Superior temporal gyrus (tissue), 1 donor: Measurements from ENCODE around the gene ZNF862.

Source experiments
- DNase-seq: peaks from one replicate; pipeline ENCODE4 v3.0.0-alpha.2; 2016; ENCODE audit errors: extremely low spot score

ZNF862 gene

GRCh38 chr7:149838224-149838991 lies at the start of gene ZNF862:
Gene ZNF862, plus strand, starts transcription at chr7:149838375. Its CDS starts 237 bp downstream, at chr7:149838612.
- peak; percentile 98 for DNase-seq

GRCh38 chr7:149789101-149789500 lies 49.1 kb upstream of the ZNF862 start:
- DNase-seq: no peak

- DNase-seq: no peak
These were observed 48.0 kb upstream of the ZNF862 start for GRCh38 chr7:149790146-149790548.

GRCh38 chr7:149790754-149791360 lies 47.3 kb upstream of the ZNF862 start:
- no peak for DNase-seq

- no peak for DNase-seq
These were observed 46.6 kb upstream of the ZNF862 start for GRCh38 chr7:149791411-149792219.

- DNase-seq: no peak
These were observed 46.0 kb upstream of the ZNF862 start for GRCh38 chr7:149792220-149792595.

GRCh38 chr7:149793261-149793660 lies 44.9 kb upstream of the ZNF862 start:
- no peak for DNase-seq

- DNase-seq: no peak
These were observed 43.5 kb upstream of the ZNF862 start for GRCh38 chr7:149794661-149795060.

GRCh38 chr7:149795126-149795525 lies 43.0 kb upstream of the ZNF862 start:
- DNase-seq: no peak

- DNase-seq: no peak
These were observed 41.8 kb upstream of the ZNF862 start for GRCh38 chr7:149796287-149796860.

- no peak for DNase-seq
These were observed 40.4 kb upstream of the ZNF862 start for GRCh38 chr7:149797771-149798170.

GRCh38 chr7:149799397-149800168 lies 38.6 kb upstream of the ZNF862 start:
- no peak for DNase-seq

GRCh38 chr7:149800169-149800555 lies 38.0 kb upstream of the ZNF862 start:
- no peak for DNase-seq

GRCh38 chr7:149801002-149801566 lies 37.1 kb upstream of the ZNF862 start:
- no peak for DNase-seq

GRCh38 chr7:149801816-149802215 lies 36.4 kb upstream of the ZNF862 start:
- DNase-seq: no peak

GRCh38 chr7:149802966-149803365 lies 35.2 kb upstream of the ZNF862 start:
- DNase-seq: no peak

GRCh38 chr7:149803551-149804074 lies 34.6 kb upstream of the ZNF862 start:
- no peak for DNase-seq

GRCh38 chr7:149804106-149804505 lies 34.1 kb upstream of the ZNF862 start:
- no peak for DNase-seq

GRCh38 chr7:149806726-149807125 lies 31.4 kb upstream of the ZNF862 start:
- DNase-seq: no peak

- no peak for DNase-seq
These were observed 29.9 kb upstream of the ZNF862 start for GRCh38 chr7:149808311-149808710.

GRCh38 chr7:149809215-149809614 lies 29.0 kb upstream of the ZNF862 start:
- no peak for DNase-seq
